ENCODE results near the gene MIA3.
"Not testable (repeated sequence)": the region's sequence is repeated elsewhere in the genome, so short reads cannot be mapped to it uniquely, and the experiment has no call there.

Gene MIA3

DNA sequence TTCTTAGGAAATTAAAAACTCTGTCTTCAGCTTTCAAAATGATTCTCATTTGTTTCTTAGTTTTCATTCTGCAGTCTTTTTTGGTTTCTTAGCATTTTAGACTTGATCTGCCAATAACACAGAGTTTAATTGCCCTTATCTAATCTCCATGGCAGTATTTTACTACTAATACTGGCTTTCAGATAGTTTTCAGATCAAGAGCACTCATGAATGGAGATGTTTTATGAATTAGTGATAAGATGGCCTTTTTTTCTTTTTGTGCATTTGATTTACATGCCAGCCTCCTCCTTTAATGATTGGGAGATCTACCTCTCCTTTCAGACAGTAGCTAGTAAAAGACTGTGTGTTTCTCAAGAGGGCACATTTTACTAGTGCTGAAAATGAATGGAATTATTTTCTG is 5.6 kb downstream of the MIA3 start:
- DNase-seq, result no peak

DNA sequence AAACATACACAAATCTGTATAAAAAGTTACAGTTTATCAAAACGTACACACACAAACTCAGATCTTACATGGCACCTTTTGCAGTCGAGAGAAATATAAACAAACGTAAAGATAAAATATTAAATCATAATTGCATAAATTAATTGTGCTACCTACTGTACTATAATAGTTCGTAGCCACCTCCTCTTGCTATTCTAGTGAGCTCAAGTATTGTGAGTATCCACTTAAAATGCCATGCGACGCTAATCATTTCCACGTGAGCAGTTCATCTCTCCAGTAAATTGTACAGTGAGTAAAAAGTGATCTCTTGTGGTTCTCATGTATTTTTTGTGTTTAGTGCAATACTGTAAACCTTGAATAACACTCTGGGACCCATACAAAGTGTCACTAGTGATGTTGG is 6.3 kb downstream of the MIA3 start:
- DNase-seq, result no peak

DNA sequence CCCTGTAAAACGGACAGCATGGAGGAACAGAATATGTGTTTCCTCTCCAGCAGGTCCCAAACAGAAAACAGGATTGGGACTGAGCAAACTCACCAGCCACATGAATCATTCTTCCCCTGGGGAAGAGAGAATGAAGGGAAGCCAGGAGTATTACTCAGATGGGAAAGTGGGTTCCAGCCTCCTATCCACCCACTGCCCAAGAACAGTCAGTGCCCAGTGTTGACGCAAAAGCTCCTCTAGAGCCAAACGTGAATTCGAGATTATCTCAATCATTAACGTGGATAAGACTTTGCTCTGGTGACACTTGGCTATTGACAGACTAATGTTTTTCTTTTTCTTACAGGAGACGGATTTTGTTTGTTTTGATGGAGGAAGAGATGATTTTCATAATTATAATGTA is 9.3 kb downstream of the MIA3 start:
- no peak for DNase-seq

DNA sequence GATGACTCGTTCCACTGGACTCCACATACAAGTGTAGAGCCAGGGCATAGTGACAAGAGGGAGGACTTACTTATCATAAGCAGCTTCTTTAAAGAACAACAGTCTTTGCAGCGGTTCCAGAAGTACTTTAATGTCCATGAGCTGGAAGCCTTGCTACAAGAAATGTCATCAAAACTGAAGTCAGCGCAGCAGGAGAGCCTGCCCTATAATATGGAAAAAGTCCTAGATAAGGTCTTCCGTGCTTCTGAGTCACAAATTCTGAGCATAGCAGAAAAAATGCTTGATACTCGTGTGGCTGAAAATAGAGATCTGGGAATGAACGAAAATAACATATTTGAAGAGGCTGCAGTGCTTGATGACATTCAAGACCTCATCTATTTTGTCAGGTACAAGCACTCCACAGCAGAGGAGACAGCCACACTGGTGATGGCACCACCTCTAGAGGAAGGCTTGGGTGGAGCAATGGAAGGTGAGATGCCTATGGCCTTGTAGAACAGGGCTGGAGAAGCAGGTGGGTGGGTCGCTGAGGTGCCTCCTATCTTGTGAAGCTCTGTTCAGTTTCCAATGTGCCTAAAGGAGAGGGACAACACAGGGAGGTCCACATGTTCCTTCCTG is 12.1 kb downstream of the MIA3 start:
- no peak for DNase-seq

DNA sequence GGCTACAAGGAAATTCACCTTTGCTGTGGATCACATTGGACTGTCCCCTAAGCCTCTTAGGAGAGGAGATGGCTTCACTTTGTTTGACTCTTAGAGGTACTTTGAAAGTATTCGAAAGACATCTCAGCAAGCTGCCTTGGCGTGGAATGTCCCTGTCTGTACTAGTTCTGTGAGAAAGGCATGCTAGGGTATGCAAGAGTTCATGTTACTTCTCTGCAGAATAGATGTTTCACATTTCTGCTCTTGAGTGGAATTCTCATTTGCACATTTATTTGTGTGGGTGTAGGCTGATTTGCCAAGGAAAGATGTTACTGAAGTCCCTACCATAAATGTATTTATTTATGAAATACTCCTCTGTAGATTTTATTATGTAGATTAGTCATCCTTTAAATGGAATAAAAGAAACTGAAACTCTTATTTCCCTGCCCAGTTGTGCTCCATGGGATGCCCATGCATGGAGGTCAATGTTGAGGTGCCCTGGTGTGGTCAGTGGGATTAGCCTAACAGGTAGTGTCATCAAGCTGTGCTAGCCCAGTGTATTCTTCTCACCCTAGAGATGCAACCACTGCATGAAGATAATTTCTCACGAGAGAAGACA is 13.8 kb downstream of the MIA3 start:
- DNase-seq, result no peak

DNA sequence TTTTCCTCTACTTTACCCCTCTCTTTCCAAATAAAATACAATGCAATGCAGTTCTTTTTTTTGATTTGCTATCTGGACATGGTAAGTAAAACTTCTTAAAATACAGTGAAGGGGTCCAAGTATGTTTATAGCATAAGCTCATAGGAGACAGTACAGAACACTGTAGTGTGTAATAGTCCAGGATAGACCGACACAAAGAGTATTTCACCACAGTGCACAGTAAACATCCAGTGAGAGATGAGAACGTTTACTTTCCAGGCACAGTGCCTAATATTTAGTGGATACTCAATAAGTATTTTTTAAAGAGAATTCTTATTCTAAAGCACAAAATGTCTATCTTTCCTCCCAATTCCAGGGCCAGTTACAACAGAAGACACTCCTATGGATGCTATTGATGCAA is 14.9 kb downstream of the MIA3 start:
- DNase-seq, result no peak

DNA sequence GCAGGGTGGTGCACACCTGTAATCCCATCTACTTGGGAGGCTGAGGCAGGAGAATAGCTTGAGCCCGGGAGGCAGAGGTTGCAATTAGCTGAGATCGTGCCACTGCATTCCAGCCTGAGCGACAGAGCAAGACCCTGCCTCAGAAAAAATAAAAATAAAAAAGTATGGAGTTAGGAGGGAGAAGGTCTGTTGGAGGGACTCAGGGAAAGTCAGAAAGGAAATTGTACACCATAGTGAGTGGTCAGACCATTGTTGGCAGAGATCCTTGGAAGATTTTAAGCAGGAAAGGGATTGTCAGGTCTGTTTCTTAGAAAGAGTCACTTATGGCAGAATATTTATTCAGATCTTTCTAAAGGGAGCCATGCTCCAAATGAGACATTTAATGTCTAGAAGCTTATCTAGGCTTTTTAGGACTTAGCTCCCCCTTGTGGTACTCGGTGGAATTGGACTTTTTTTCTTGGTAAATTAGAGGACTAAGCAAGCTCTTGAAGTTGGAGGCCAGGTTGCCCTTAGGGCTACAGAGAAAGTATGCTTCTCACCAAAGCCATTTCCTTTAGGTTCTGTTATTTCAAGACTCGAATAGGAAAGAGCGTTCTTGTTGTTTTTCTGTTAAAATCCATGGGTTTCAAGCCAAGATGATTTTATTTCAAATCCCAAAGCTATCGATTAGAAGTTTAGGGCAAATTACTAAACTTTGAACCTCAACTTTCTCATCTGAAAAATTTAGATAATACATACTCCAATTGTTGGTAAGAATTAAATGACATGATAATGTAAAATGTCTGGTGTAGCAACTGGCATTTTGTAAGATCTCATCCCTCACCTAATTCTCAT is 16.5 kb downstream of the MIA3 start:
- peak; percentile 90 for DNase-seq

DNA sequence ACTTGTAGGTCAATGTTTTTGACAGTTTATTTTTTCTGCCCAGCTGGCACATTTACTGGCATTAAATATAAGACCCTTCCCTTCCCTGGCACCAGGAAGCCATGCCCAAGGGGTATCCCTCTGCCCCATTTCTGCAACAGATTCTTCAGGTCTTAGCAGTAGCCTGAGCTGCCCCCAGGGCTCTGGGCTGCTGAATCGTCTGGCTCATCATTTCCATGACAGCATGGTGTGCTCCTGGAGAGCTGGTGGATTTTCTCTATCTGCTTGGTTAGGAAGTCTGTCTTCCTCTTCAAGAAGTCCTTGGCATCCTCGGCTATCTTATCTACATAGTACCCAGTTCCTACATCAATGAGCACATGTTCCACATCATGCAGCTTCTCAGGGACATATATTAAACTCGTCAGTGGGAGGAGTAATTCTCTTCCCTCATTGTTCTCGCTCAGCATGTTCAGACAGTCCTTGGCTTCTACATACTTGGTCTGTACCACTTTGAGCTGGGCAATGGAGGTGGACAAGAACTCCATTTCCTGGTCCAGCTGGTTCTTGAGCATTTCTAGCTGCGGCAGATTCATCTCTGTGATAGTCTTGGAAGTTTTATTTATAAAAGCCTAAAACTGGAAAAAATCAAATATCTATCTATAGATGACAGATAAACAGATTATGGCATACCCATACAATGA is 23.5 kb downstream of the MIA3 start:
- no peak for DNase-seq

DNA sequence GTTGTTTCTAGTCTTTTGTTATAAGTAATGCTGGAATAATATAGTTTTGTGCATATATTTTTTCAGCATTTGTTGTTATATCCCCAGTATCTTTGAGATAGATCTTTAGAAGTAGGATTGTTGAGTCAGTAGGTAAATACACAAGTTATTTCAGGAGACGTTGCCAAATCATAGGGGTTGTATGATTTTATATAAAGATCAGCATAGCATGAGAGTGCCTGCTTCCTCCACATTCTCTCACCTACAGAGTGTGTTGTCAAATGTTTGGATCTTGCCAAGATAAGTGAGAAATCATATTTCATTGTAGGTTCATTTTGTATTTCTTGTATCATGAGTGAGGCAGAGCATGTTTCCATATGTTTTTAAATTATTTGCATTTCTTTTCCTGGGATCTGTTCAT is 24.6 kb downstream of the MIA3 start:
- no peak for DNase-seq

DNA sequence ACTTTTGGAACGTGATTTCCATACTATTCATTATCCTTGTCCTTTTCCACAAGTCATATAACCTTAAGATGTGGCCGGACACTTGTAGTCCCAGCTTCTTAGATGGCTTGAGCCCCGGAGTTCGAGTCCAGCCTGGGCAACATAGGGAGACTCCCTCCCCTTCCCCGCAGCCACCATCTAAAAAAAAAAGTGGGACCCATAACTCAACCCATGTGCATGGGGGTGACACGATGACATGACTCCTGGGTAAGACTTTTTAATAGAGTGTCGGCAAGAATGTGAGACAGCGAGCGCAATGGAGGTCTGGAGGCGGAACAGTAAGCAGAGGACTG is 25.7 kb downstream of the MIA3 start:
- no peak for DNase-seq

DNA sequence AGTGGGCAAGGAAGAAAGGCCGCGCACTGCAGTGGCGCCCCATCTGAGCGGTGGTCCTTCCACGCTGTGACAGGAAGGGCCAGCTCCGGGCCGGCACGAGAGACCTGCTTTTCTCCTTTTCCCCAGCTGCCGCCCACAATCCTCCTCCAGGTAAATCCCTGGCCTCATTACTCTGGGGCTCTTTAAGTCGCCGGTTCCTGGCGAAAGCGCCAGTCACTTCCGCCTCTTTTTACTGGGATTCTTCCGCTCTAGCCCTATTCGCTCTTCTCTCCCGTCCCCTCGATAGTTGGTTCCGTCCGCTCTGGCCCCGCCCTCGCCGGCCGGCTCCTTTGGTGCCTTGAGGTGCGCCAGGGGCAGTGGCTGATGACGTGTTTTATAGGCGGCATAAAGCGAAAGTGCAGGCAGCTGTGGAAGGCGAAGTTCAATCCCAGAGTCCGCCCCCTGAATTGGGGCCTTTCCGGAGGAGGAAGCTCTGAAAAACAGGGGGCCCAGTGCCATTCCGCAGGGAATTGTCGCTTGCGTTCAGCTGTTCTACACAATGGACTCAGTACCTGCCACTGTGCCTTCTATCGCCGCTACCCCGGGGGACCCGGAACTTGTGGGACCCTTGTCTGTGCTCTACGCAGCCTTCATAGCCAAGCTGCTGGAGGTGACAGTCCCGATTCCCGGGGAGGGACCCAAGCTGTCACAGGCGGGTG is 26.2 kb downstream of the MIA3 start:
- peak; percentile 99 for DNase-seq

DNA sequence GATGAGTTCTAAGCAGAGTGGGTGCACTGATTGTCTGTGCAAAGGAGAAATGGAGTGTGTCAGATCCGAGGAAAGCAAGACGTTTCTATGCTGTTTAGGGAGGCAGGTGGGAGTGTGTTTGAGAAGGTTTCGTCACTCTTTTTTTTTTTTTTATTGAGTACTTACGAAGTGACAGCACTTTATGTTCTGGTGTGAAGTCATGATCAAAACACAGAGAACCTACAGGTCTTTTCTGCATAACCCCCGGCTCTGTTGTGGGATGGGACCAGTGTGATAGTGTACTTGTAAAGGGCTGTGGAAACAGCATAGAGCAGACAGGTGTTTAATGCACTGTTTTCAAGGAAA is 26.7 kb downstream of the MIA3 start:
- DNase-seq, result no peak

DNA sequence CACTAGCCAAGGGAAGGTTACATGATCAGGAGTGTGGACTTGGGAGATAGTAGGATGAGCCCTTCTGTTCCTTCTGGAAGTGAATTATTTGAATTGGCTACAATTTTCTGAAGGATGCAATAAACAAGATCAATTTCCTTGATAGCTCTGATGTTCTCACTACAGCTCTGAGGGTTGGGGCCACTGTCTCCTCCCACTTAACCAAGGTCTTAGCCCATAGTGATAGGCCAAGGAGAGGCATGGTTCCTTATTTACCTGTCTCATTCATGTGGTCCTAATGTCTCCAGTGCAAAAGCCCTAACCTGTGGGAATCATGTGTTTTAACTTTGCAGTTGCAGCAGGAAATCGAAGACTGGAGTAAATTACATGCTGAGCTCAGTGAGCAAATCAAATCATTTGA is 34.8 kb downstream of the MIA3 start:
- DNase-seq, result no peak

DNA sequence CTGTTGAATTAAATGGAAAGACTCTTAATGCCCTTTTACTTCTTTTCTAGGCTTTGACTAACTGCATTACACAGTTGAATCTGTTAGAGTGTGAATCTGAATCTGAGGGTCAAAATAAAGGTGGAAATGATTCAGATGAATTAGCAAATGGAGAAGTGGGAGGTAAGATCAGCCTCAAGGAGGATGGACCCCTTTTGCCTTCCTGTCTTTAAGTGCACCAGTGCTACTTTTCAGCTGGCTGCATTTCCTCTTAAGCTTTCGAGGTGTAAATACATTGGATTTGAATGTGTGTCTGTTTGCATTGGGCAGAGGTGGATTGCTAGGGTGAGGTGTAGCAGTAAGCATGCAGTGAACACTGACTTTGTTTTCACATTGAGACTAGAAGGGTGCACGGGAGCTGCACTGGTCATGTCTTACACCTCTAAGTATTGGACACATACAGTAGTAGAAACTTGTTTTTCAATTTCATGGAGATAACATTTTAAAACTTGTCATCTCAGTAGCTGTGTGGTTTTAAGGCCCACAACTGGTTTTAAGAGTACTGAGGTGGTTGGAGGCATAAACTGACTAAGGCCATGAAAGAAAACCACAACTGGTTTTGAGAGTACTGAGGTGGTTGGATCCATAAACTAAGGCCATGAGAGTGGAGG is 35.4 kb downstream of the MIA3 start:
- DNase-seq, result no peak

DNA sequence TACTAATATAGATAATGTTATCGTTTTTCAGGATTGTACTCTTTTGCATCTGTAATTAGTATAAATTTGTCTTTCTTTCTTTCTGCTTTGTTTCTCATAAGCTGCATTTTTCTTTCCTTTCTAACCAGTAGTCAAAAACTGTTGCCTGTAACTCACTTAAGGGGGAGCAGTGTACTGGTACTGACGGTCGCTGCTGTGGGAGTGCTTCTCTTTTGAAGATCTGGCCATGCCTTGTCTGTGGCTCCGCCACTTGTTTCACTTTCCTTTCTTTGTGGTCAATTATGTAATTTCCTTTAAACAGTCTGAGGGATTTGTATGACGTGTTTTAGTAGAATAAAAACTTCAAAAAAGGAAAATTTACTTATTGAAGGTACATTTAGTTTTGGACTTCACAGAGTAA is 37.0 kb downstream of the MIA3 start:
- DNase-seq, result peak; percentile 91

DNA sequence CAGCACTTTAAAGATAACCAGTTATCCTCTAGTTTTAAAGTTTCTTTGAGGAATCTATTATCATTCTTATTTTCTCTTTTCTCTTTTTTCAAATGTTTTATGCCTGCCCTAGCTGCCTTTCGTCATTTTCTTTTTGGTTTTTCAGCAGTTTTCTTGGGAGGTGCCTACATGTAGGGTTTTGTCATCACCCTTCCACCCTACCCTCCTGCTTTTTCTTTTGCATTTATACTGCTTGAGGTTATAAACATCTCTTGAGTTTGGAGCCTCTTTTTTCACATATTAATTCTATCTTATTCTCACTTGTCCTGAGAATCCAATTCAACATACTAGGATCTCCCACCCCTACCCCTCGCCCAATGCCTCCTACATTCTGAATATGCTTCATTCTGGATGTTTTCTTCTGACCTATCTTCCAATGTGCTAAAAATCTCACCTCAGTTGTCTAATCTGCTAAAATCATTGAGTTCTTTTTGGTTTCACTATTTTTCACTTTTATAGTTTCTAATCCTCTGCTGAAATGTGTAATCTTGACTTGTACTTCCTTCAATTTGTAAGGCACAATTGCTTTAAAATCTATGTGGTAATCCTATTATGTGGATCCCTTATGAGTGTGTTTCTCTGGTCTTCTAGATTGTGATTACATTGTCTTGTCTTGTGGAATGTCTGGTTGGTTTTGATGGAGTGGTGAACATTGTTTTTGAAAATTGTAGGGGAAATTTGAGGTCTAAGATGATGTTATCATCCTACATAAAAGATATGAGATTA is 38.7 kb downstream of the MIA3 start:
- no peak for DNase-seq

DNA sequence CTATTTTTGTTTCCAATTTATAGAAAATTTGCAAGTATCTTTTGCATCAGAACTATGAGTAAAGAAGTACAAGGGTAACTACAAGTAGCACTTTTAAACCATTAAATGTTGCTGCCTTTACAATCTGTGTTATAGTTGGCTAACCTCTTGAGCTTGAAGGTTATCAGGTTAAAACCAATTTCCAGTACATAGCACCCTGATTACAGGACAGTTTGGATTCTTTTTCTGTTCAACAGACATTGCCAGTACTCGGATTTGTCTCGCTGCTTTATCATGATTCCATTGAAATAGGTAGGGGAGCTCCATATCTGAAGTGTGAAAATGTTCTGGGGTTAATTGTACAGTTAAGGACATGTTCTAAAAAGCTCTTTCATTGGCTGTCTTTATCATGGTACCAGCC is 40.0 kb downstream of the MIA3 start:
- no peak for DNase-seq

DNA sequence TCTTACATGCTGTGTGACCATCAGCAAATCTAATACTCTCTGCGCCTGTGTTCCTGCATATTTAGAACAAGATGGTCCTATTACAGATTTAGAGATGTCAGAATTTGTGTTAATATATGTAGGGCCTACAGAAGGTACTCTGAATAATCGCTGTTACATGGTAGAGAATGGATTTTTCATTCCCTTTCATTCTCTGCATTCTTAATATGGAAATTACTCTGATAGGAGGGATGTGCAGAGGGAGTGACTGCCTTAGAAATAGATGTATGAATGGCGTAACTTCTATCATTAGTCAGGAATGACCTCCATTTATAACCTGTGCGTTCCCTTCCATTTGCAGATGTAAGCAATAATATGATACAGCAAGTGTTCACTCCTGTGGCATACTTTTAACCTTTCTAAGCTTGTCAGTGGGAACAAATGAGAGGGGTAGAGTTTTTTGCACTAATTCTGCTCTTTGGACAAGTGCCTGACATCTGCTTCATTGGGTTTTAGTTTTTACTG is 45.6 kb downstream of the MIA3 start:
- no peak for DNase-seq

DNA sequence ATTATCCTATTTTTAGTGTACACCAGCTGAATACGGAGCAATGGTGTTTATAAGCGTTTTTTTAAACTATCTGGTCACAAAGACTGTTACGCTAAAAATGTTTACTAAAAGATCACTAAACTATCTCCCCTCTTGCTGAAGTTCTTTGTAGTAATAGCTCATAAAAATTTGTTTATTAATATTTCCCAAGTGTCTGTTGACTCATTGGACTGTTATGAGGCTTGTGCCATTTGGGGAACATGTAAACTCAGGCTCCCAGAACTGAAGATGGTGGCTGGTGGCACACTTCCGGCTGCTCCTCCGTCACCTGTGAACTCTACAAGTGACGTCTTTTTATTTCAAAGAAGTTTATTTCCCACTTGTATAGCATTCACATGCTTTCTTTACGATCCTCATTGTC is 48.1 kb downstream of the MIA3 start:
- no peak for DNase-seq

DNA sequence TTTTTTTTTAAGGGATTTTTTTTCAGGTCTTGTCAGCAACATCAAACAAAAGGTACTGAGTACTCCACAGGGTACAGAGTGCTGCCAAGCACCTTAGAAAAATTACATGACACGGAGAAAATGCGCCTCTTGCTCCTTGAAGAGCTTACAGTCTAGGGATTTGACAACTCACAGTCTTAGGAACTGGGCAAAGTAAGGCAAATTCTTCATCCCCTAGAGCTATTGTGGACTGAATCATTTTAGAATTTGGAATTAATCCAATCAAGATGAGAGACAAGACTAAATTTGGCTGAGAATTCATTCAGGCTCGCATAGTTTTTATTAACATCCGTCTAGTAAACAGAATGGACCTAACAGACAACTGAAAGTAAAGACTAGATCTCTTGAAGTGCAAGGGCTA is 50.3 kb downstream of the MIA3 start:
- not testable (repeated sequence) for DNase-seq

DNA sequence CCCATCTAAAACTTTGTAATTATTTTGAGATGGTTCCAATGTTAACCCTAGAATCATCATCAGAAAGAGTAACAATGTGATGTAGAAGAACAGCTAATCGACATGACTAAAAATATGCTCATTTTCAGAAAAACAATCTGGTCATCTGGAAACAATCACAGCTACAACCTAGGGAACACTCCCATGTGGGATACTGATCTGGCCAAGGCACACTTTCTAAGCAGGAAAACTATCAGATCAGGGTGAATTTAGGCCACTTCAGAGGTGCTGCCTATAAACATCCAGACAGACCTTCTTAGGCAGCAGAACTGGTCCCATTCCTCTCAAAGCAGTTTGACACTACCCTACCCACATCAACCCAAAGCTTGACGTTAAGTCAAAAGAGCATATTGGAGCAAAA is 51.2 kb downstream of the MIA3 start:
- DNase-seq, result not testable (repeated sequence)

DNA sequence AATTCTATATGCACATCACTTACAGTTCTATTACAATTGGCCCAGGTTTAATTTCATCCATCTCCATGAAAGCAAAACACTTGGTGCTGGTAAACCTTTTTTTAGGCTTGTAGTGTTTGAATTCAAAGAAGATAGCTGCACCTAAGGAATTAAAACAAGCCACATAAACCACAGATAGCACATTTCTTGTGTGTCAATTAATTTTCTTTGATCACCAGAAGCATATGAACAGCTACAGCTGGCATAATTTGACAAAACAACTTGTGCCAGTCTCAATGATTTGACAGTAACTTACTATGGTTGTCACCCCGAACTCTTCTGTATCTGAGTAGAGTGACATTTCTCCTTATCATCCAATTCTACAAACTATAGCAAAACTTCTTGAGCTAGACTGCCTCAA is 52.2 kb downstream of the MIA3 start:
- no peak for DNase-seq
